8988T (cell line): ENCODE measurements around the gene RNF166.
A peak's percentile ranks its signal among the peaks of the same experiment; 100 is the strongest.

Experiments
- DNase-seq: peaks from one replicate; pipeline ENCODE4 v3.0.0; 2011

The RNF166 gene

DNA sequence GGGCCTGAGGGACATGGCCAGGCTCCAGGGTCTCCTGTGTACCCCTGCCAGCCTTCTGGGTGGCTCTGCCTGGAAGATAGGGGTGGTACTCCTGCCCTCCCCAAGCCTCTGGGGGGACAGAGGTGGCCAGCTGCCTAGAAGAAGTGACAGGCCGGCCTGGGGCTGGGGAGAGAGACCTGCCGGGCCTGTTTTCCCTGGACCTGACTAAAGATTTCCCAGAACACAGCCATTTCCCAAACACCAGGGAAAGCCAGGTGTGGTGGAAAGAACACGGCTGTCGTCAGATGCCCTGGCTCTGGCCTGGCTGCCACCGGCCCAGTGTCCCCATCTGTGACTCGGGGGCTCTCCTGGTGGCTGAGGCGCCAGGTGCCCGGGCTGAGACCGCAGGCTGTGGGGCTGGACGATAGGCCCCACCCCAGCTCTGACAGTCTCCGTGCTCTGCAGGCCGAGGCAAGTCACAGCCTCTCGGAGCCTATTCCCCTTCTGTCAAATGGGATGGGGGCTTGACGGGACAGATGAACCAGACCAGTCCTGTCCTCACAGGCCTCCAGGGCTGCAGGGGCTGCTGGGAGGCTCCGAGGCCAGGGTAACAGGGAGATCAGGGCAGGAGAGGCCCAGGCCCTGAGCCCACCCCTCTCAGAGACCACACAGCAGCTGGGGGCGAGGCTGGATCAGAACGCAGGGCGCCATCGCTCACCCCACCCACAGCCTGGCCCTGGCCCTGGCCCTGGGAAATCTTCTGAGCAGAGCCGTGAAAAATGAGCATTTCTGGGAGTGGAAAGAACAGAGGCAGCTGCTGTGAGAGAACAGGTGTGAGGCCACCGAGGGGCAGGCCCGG, 33.1 kb upstream of the RNF166 start:
- DNase-seq = no peak

DNA sequence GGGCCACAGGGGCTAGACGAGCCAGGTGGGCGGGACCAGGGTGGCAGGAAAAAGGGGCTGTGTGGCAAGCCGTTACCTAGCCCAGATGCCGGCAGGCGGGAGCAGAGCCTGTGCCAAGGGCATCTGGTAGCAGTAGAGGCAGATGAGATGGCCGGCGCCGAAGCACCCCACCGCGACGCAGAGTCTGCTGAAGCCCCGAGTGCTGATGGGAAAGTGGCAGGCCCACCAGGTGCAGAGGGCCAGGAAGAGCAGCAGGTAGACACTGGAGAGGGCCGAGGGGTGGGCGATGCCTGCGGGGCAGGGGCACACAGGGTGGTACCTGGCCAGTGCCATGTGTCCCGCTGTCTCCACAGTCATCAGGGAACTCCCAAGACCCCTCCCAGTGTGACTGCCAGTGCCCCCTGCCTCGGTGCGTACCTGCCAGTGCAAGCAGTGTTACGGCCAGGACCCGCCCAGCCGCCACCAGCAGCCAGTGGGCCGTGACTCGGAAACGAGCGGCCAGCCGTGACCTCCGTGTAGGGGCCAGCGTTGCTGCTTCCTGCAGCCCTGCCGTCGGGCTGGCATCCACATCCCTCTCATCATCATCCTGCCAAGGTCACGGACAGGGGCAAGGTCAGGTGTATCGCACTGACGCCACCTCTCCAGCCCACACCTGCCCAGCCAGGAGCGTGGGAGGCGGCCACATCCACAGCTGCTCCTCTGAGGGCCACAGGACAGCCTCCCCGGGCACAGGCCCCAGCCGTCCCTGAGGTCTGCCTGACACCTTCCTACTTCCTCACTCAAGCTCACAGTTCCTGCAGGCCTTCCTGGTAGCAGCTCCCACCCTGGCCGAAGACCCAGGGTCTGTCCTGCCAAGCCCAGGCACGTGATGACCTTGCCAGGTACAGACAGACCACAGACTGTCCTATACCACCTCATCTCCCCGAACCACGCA, 32.2 kb upstream of the RNF166 start:
- no peak for DNase-seq

GRCh38 chr16:88737298-88738150, 31.3 kb upstream of the RNF166 start:
- peak; percentile 89 for DNase-seq

DNA sequence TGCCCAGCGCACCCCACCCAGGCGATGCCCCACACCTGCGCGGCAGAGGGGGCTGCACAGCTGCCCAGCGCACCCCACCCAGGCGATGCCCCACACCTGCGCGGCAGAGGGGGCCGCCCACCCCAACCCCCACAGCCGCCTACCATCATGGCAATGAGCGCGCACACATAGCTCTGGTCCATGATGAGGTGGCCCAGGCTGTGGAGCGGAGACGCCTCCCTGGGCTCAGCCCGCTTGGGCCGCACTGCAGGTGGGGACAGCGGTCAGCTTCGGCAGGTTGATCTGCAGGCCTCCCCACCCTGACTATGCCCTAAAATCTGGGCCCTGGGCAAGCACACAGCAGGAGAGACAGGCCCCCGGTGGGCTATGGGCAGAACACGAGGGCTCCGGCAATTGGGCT, 30.3 kb upstream of the RNF166 start:
- DNase-seq = no peak

DNA sequence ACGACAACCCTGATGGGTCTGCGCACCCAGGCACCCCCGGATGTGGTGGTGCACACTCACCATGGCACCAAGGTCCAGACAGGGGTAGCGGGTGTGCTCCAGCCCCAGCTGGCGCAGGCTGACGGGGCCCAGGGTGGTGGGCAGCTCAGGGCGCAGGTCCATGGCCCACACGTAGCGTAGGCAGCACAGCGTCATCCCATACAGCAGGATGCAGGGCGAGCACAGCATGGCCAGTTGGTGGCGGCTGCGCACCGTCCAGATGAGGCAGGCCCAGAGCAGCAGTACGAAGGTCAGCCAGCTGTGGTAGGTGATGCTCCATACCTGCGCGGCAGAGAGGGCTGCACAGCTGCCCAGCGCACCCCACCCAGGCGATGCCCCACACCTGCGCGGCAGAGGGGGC, 29.9 kb upstream of the RNF166 start:
- no peak for DNase-seq

DNA sequence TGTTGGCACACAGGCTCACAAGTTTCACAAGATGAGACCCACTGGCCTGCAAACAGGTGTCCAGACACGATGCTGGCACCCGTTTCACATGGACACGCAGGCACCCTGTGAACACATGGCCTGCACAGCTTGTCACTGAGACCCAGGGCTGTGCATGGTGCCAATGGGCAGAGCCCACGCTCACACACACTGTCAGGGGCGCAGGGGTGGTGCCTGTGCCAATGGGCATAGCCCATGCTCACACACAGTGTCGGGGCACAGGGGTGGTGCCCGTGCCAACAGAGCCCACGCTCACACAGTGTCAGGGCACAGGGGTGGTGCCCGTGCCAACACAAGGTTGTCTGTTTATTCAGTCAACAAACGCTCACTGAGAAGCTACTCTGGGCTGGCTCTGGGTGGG, 29.4 kb upstream of the RNF166 start:
- no peak for DNase-seq

DNA sequence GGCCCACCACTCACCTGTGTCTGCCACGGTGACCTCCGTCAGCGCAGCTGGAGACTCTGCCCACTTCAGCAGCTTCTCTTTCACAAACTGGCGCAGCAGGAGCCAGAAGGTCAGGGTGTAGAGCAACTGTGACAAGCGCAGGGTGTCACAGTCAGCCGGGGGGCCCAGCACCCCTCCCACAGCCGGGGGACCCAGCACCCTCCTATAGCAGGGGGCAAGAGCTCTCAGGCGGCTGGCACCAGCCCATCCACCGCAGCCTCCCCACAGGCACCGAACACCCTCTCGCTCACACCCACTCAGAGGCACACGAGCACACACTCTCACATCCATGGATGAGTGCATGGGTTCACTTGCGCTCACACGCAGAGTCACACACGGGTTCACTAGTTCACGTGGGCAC, 28.9 kb upstream of the RNF166 start:
- DNase-seq = no peak

DNA sequence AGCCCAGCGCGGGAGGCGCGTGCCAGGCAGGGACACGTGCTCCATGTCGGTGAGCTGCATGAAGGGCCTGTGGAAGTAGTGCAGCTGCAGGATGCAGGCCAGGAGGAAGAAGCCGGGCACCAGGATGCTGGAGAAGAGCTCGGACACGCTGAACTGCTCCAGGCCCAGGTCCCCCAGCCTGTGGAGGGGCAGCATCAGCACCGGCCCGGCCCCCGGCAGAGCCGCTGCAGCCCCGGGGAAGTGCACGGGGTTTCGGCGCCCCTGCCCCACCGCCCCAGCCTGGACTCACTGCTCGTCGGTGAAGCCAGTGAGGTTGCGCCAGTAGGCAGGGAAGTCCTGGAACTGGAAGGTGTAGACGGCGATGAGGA, 28.1 kb upstream of the RNF166 start:
- no peak for DNase-seq

DNA sequence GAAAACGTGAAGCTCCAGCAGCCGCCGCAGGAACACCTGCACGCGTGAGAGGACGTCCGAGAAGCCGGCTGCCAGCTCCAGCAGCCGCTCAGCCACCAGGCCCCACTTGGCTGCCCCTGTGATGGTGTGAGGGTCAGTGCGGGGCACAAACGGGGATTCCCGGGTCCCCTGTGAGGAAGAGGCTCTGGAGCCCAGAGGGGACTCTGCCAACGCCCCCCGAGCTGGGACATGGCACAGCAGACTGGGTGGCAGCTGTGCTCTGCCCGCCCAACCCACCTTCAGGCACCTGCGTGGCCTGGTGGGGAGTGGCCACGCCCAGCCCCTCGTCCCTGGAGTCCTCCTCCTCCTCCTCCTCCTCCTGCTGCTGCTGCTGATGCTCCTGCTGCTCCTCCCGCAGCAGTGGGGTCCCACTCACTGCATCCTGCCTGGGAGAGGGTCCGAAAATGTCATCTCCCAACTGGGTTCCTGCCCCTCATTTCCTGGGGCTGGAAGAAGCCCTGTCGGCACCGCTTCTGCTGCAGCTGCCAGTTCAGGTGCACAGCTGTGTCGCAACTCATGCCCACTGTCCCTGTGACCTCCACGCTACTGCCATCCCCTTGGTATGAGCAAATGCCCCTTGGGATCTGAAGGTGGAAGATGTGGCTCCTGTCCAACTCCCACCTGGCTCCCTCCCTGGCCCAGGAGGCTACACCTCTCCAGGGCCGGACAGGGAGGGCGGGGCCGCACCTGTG, 27.6 kb upstream of the RNF166 start:
- DNase-seq = no peak

DNA sequence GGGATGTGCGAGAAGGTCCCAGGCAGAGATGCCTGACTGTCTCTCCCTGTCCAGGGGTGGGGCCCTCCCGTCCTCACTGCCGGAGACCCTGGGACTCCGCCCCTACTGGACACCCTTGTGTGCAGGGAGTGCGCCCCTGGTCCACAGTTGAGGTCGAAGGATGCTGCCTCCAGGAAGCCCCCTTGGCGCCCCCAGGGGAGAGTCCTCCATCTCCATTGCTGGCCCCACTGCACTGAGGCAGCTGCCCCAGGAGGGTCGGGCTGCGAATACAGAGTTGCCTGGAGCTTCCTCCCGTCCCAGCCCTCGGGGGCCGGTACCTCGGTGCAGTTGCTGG, 26.7 kb upstream of the RNF166 start:
- DNase-seq = no peak

- DNase-seq = no peak
Observed at GRCh38 chr16:88732172-88732960, 26.2 kb upstream of the RNF166 start.

- no peak for DNase-seq
Observed at GRCh38 chr16:88731699-88732098, 25.5 kb upstream of the RNF166 start.

- DNase-seq = no peak
Observed at GRCh38 chr16:88730632-88731607, 24.7 kb upstream of the RNF166 start.

- no peak for DNase-seq
Observed at GRCh38 chr16:88727871-88728270, 21.7 kb upstream of the RNF166 start.

DNA sequence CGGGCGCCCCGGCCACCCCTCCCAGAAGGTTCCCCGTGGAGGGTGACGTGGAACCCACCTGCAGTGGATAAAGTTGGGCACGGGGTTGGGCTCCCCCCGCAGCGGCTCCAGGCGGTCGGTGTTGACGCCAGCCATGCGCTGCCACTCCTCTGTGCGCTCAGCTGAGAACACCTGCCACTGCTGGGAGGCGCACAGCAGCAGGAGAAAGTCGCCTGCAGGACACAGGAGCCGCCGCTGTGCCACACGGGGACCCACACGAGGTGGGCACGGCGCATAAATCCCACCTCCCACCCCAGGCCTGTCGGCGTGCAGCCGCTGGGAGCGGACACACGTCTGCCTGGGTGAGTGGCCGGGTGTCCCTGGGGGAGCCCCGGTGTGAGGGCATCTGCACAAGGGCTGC, 20.8 kb upstream of the RNF166 start:
- no peak for DNase-seq

GRCh38 chr16:88726408-88726749, 20.2 kb upstream of the RNF166 start:
- DNase-seq = no peak

DNA sequence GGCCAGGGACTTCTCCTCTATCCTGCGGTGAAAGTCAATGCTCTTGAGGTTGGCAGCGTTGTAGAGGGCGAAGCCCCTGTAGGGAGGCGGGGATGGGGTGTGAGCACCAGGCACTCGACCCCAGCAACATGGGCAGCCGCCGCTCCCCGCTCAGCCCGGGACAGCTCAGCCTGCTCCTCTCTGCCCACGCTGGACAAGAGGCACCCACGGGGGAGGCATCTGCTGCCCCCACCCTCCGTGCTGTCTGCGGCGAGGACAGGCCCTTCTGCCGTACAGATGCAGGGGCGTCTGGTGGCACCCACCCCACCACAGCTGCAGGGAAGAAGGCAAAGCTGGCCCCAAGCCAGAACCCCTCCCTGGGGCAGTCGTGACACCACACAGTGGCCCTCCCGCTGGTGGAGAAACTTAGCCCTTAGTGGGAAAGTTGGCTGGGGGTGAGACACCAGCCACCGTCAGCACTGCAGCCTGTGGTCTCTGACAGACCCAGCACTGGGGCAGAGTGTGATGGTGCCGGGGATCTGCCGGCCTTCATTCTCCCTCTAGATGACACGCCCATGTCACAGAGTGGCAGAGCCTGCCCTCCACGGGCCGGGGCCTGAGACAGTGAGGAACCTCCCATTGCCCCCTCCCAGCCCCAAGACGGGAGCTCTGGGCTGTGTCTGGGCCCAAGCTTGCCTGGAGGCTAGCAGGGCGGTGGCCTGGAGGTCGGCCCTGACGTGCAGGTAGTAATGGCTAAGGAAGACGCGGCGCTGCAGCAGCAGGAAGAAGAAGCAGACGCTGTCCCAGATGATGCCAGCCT, 19.6 kb upstream of the RNF166 start:
- no peak for DNase-seq

- no peak for DNase-seq
Observed at GRCh38 chr16:88724855-88725555, 18.8 kb upstream of the RNF166 start.

DNA sequence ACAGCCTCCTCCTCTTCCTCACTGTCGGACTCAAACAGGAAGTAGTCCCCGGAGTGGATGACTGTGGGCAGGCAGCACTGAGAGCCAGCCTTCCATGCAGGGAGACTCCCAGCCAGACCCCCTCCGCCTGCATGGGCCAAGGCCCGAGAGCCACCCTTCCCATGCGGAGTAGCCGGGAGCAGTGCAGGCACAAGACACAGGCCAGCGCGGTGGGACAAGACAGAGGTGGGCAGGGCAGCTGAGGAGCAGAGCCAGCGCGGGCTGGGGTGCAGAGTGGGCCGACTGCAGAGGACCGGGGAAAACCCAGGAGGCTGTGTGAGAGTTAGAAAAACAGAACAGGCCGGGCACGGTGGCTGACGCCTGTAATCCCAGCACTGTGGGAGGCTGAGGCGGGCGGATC, 17.7 kb upstream of the RNF166 start:
- DNase-seq = no peak
